Measurements from ENCODE around the gene TANC1.

Gene TANC1

GRCh38 chr2:159064446-159065301 lies 96.2 kb downstream of the TANC1 start:
- peaks cover 26% of the 10 kb centered on the region for H3K4me1 ChIP-seq (ENCODE audit: control insufficient read depth, insufficient read depth, low read length)
- H3K36me3 ChIP-seq (ENCODE audit: control insufficient read depth, insufficient read depth, low read length): no peaks in the 10 kb centered on the region
- no peaks in the 10 kb centered on the region for H3K9me3 ChIP-seq (ENCODE audit: control insufficient read depth, insufficient read depth, low read depth, low read length)
- H3K4me3 ChIP-seq (ENCODE audit: low read depth, low read length): peak overlapping the region; percentile 12; the same call in 1 of the 2 replicates
- H3K27ac ChIP-seq (ENCODE audit: low read depth, low read length): peak overlapping the region; percentile 30; the same call in 1 of the 2 replicates
- no peaks in the 10 kb centered on the region for H3K27me3 ChIP-seq (ENCODE audit: control insufficient read depth, insufficient read depth, low read length)
- H3K9ac ChIP-seq (ENCODE audit: low read length): peak overlapping the region; percentile 5

GRCh38 chr2:159065313-159065712 lies 96.9 kb downstream of the TANC1 start:
- Histone ChIP-seq H3K27ac (ENCODE audit: low read depth, low read length) (no peak overlapping the region), H3K4me3 (ENCODE audit: low read depth, low read length) (no peak overlapping the region)

GRCh38 chr2:159065891-159066290 lies 97.5 kb downstream of the TANC1 start:
- Histone ChIP-seq H3K9me3 (ENCODE audit: control insufficient read depth, insufficient read depth, low read depth, low read length) (no peaks in the 10 kb centered on the region), H3K4me1 (ENCODE audit: control insufficient read depth, insufficient read depth, low read length) (peaks cover 29% of the 10 kb centered on the region), H3K27me3 (ENCODE audit: control insufficient read depth, insufficient read depth, low read length) (no peaks in the 10 kb centered on the region), H3K27ac (ENCODE audit: low read depth, low read length) (no peak overlapping the region), H3K9ac (ENCODE audit: low read length) (no peak overlapping the region), H3K4me3 (ENCODE audit: low read depth, low read length) (no peak overlapping the region), H3K36me3 (ENCODE audit: control insufficient read depth, insufficient read depth, low read length) (no peaks in the 10 kb centered on the region)

More at GRCh38 chr2:159065313-159065712, 96.9 kb downstream of the TANC1 start:
- Histone ChIP-seq H3K36me3 (ENCODE audit: control insufficient read depth, insufficient read depth, low read length) (no peaks in the 10 kb centered on the region), H3K9me3 (ENCODE audit: control insufficient read depth, insufficient read depth, low read depth, low read length) (no peaks in the 10 kb centered on the region), H3K9ac (ENCODE audit: low read length) (no peak overlapping the region), H3K4me1 (ENCODE audit: control insufficient read depth, insufficient read depth, low read length) (peaks cover 29% of the 10 kb centered on the region), H3K27me3 (ENCODE audit: control insufficient read depth, insufficient read depth, low read length) (no peaks in the 10 kb centered on the region)

GRCh38 chr2:159066541-159067156 lies 98.2 kb downstream of the TANC1 start:
- H3K36me3 ChIP-seq (ENCODE audit: control insufficient read depth, insufficient read depth, low read length): no peaks in the 10 kb centered on the region
- no peak overlapping the region for H3K27ac ChIP-seq (ENCODE audit: low read depth, low read length)
- no peaks in the 10 kb centered on the region for H3K27me3 ChIP-seq (ENCODE audit: control insufficient read depth, insufficient read depth, low read length)
- no peak overlapping the region for H3K4me3 ChIP-seq (ENCODE audit: low read depth, low read length)
- peaks cover 29% of the 10 kb centered on the region for H3K4me1 ChIP-seq (ENCODE audit: control insufficient read depth, insufficient read depth, low read length)
- H3K9ac ChIP-seq (ENCODE audit: low read length): no peak overlapping the region
- no peaks in the 10 kb centered on the region for H3K9me3 ChIP-seq (ENCODE audit: control insufficient read depth, insufficient read depth, low read depth, low read length)

- no peaks in the 10 kb centered on the region for H3K27me3 ChIP-seq (ENCODE audit: control insufficient read depth, insufficient read depth, low read length)
- H3K4me3 ChIP-seq (ENCODE audit: low read depth, low read length): no peak overlapping the region
- H3K9ac ChIP-seq (ENCODE audit: low read length): no peak overlapping the region
- H3K9me3 ChIP-seq (ENCODE audit: control insufficient read depth, insufficient read depth, low read depth, low read length): no peaks in the 10 kb centered on the region
- H3K36me3 ChIP-seq (ENCODE audit: control insufficient read depth, insufficient read depth, low read length): no peaks in the 10 kb centered on the region
- H3K27ac ChIP-seq (ENCODE audit: low read depth, low read length): no peak overlapping the region
- peaks cover 29% of the 10 kb centered on the region for H3K4me1 ChIP-seq (ENCODE audit: control insufficient read depth, insufficient read depth, low read length)
These were observed 99.5 kb downstream of the TANC1 start for GRCh38 chr2:159067971-159068370.

- no peaks in the 10 kb centered on the region for H3K9me3 ChIP-seq (ENCODE audit: control insufficient read depth, insufficient read depth, low read depth, low read length)
- H3K27ac ChIP-seq (ENCODE audit: low read depth, low read length): no peak overlapping the region
- peaks cover 21% of the 10 kb centered on the region for H3K4me1 ChIP-seq (ENCODE audit: control insufficient read depth, insufficient read depth, low read length)
- H3K27me3 ChIP-seq (ENCODE audit: control insufficient read depth, insufficient read depth, low read length): no peaks in the 10 kb centered on the region
- no peak overlapping the region for H3K9ac ChIP-seq (ENCODE audit: low read length)
- H3K4me3 ChIP-seq (ENCODE audit: low read depth, low read length): no peak overlapping the region
- H3K36me3 ChIP-seq (ENCODE audit: control insufficient read depth, insufficient read depth, low read length): no peaks in the 10 kb centered on the region
These were observed 100.8 kb downstream of the TANC1 start for GRCh38 chr2:159069229-159069628.

- Histone ChIP-seq H3K4me1 (ENCODE audit: control insufficient read depth, insufficient read depth, low read length) (peaks cover 11% of the 10 kb centered on the region), H3K4me3 (ENCODE audit: low read depth, low read length) (no peak overlapping the region), H3K27me3 (ENCODE audit: control insufficient read depth, insufficient read depth, low read length) (no peaks in the 10 kb centered on the region), H3K36me3 (ENCODE audit: control insufficient read depth, insufficient read depth, low read length) (no peaks in the 10 kb centered on the region), H3K9me3 (ENCODE audit: control insufficient read depth, insufficient read depth, low read depth, low read length) (no peaks in the 10 kb centered on the region), H3K9ac (ENCODE audit: low read length) (no peak overlapping the region), H3K27ac (ENCODE audit: low read depth, low read length) (no peak overlapping the region)
These were observed 101.8 kb downstream of the TANC1 start for GRCh38 chr2:159070235-159070634.

- no peaks in the 10 kb centered on the region for H3K9me3 ChIP-seq (ENCODE audit: control insufficient read depth, insufficient read depth, low read depth, low read length)
- no peak overlapping the region for H3K9ac ChIP-seq (ENCODE audit: low read length)
- peaks cover 3% of the 10 kb centered on the region for H3K4me1 ChIP-seq (ENCODE audit: control insufficient read depth, insufficient read depth, low read length)
- no peaks in the 10 kb centered on the region for H3K36me3 ChIP-seq (ENCODE audit: control insufficient read depth, insufficient read depth, low read length)
- H3K4me3 ChIP-seq (ENCODE audit: low read depth, low read length): no peak overlapping the region
- no peaks in the 10 kb centered on the region for H3K27me3 ChIP-seq (ENCODE audit: control insufficient read depth, insufficient read depth, low read length)
- H3K27ac ChIP-seq (ENCODE audit: low read depth, low read length): no peak overlapping the region
These were observed 102.9 kb downstream of the TANC1 start for GRCh38 chr2:159071190-159071915.

- peaks cover 3% of the 10 kb centered on the region for H3K4me1 ChIP-seq (ENCODE audit: control insufficient read depth, insufficient read depth, low read length)
- H3K4me3 ChIP-seq (ENCODE audit: low read depth, low read length): no peak overlapping the region
- no peak overlapping the region for H3K27ac ChIP-seq (ENCODE audit: low read depth, low read length)
- H3K27me3 ChIP-seq (ENCODE audit: control insufficient read depth, insufficient read depth, low read length): no peaks in the 10 kb centered on the region
- H3K9ac ChIP-seq (ENCODE audit: low read length): no peak overlapping the region
- H3K9me3 ChIP-seq (ENCODE audit: control insufficient read depth, insufficient read depth, low read depth, low read length): no peaks in the 10 kb centered on the region
- no peaks in the 10 kb centered on the region for H3K36me3 ChIP-seq (ENCODE audit: control insufficient read depth, insufficient read depth, low read length)
These were observed 104.4 kb downstream of the TANC1 start for GRCh38 chr2:159072795-159073194.

GRCh38 chr2:159073256-159073655 lies 104.8 kb downstream of the TANC1 start:
- Histone ChIP-seq H3K36me3 (ENCODE audit: control insufficient read depth, insufficient read depth, low read length) (no peaks in the 10 kb centered on the region), H3K4me3 (ENCODE audit: low read depth, low read length) (no peak overlapping the region), H3K4me1 (ENCODE audit: control insufficient read depth, insufficient read depth, low read length) (peaks cover 3% of the 10 kb centered on the region), H3K27me3 (ENCODE audit: control insufficient read depth, insufficient read depth, low read length) (no peaks in the 10 kb centered on the region), H3K9me3 (ENCODE audit: control insufficient read depth, insufficient read depth, low read depth, low read length) (no peaks in the 10 kb centered on the region), H3K9ac (ENCODE audit: low read length) (no peak overlapping the region), H3K27ac (ENCODE audit: low read depth, low read length) (no peak overlapping the region)

- H3K9me3 ChIP-seq (ENCODE audit: control insufficient read depth, insufficient read depth, low read depth, low read length): no peaks in the 10 kb centered on the region
- peaks cover 3% of the 10 kb centered on the region for H3K4me1 ChIP-seq (ENCODE audit: control insufficient read depth, insufficient read depth, low read length)
These were observed 106.2 kb downstream of the TANC1 start for GRCh38 chr2:159074605-159075004.

More at GRCh38 chr2:159074605-159075004, 106.2 kb downstream of the TANC1 start:
- H3K27ac ChIP-seq (ENCODE audit: low read depth, low read length): no peak overlapping the region
- H3K27me3 ChIP-seq (ENCODE audit: control insufficient read depth, insufficient read depth, low read length): no peaks in the 10 kb centered on the region
- H3K4me3 ChIP-seq (ENCODE audit: low read depth, low read length): no peak overlapping the region
- H3K36me3 ChIP-seq (ENCODE audit: control insufficient read depth, insufficient read depth, low read length): no peaks in the 10 kb centered on the region
- H3K9ac ChIP-seq (ENCODE audit: low read length): no peak overlapping the region

All from HUES6 (cell line).